ENCODE results near the gene ZNF239.
"Not testable (repeated sequence)": the region's sequence is repeated elsewhere in the genome, so short reads cannot be mapped to it uniquely, and the experiment has no call there.

The ZNF239 gene

GRCh38 chr10:43574001-43574892 lies at the start of gene ZNF239:
ZNF239 (minus strand) TSS chr10:43574616; CDS start chr10:43558079, 16,537 bp downstream.
- peak; percentile 72 to 81 for DNase-seq

GRCh38 chr10:43623351-43623750 lies 48.9 kb upstream of the ZNF239 start:
- peak in 1 of 2 experiments; percentile 48 for DNase-seq

- no peak for DNase-seq
Observed at GRCh38 chr10:43622038-43622437, 47.6 kb upstream of the ZNF239 start.

- DNase-seq, result no peak
Observed at GRCh38 chr10:43619368-43619767, 45.0 kb upstream of the ZNF239 start.

GRCh38 chr10:43616697-43617370 lies 42.4 kb upstream of the ZNF239 start:
- DNase-seq, result no peak

- peak in 1 of 2 experiments; percentile 8 for DNase-seq
Observed at GRCh38 chr10:43610636-43611035, 36.2 kb upstream of the ZNF239 start.

GRCh38 chr10:43607199-43607573 lies 32.8 kb upstream of the ZNF239 start:
- no peak for DNase-seq

- peak; percentile 5 to 60 for DNase-seq
Observed at GRCh38 chr10:43606323-43607198, 32.1 kb upstream of the ZNF239 start, which contains the start of gene ZNF485. ZNF485 (plus strand) TSS chr10:43606438; CDS start chr10:43607051, 613 bp downstream.

GRCh38 chr10:43605850-43606322 lies 31.5 kb upstream of the ZNF239 start:
- DNase-seq, result no peak

- DNase-seq, result not testable (repeated sequence)
Observed at GRCh38 chr10:43601576-43601975, 27.2 kb upstream of the ZNF239 start.

GRCh38 chr10:43599333-43599732 lies 24.9 kb upstream of the ZNF239 start:
- no peak for DNase-seq

- no peak for DNase-seq
Observed at GRCh38 chr10:43598446-43598845, 24.0 kb upstream of the ZNF239 start.

- no peak for DNase-seq
Observed at GRCh38 chr10:43596546-43596945, 22.1 kb upstream of the ZNF239 start.

- no peak for DNase-seq
Observed at GRCh38 chr10:43595739-43596298, 21.4 kb upstream of the ZNF239 start.

- DNase-seq, result no peak
Observed at GRCh38 chr10:43594944-43595589, 20.7 kb upstream of the ZNF239 start.

- DNase-seq, result no peak
Observed at GRCh38 chr10:43591303-43591904, 17.0 kb upstream of the ZNF239 start.

GRCh38 chr10:43586730-43587115 lies 12.3 kb upstream of the ZNF239 start:
- DNase-seq, result not testable (repeated sequence)

GRCh38 chr10:43585981-43586729 lies 11.7 kb upstream of the ZNF239 start:
- no peak for DNase-seq

- DNase-seq, result no peak
Observed at GRCh38 chr10:43585046-43585445, 10.6 kb upstream of the ZNF239 start.

- DNase-seq, result no peak
Observed at GRCh38 chr10:43584051-43584450, 9.6 kb upstream of the ZNF239 start.

- DNase-seq, result no peak
Observed at GRCh38 chr10:43576580-43576979, 2.2 kb upstream of the ZNF239 start.
